Psoas muscle (tissue), 8 donors: ENCODE measurements around the gene LRRC14B. TPM values are rescaled to one million over a fixed set of nuclear protein-coding genes. Genes with fewer than 3 reads are reported as not detected.
A peak's percentile ranks its signal among the peaks of the same experiment; 100 is the strongest.

Source experiments
- ATAC-seq, 4 donors: fragments of 200-7000 bp; cut with Tn5 transposase; one replicate each; pipeline ENCODE4 v1.9.1; 2020; ENCODE audit warnings: moderate library complexity in 3 of 4, mild to moderate bottlenecking in 2 of 4
- DNase-seq, 2 donors: peaks; one replicate each; pipeline ENCODE4 v3.0.0-alpha.2; 2020
- H3K27ac ChIP-seq: fragments of 200-600 bp; one replicate; pipeline ENCODE4 v1.8.0; 2022
- H3K27me3 ChIP-seq, 3 donors: fragments of 200-600 bp in 1 of 3; one replicate each; pipeline versions ENCODE4 v1.6.1 to v1.8.0; 2013 to 2022; ENCODE audit warnings: low read length in 2 of 3, mild to moderate bottlenecking in 2 of 3, moderate library complexity in 1 of 3; ENCODE audit not compliant: insufficient read depth in 3 of 3
- H3K36me3 ChIP-seq, 2 donors: fragments of 200-600 bp in 1 of 2; one replicate each; pipeline versions ENCODE4 v1.6.1 to v1.8.0; 2013 to 2022; ENCODE audit warnings: low read depth in 1 of 2, mild to moderate bottlenecking in 1 of 2, moderate library complexity in 1 of 2; ENCODE audit not compliant: insufficient read depth in 1 of 2
- H3K4me1 ChIP-seq: fragments of 200-600 bp; one replicate; pipeline ENCODE4 v1.8.0; 2022
- H3K4me3 ChIP-seq: fragments of 200-600 bp; one replicate; pipeline ENCODE4 v1.8.0; 2022; ENCODE audit warnings: mild to moderate bottlenecking
- H3K9me3 ChIP-seq: fragments of 200-600 bp; one replicate; pipeline ENCODE4 v1.8.0; 2022
- CTCF ChIP-seq: fragments of 200-600 bp; IDR thresholded peaks from one replicate; pipeline ENCODE4 v1.8.0; 2022; ENCODE audit warnings: antibody characterized with exemption
- WGBS, 3 donors: extraction: QIAGEN DNeasy Blood & Tissue Kit; methylation state at CpG; one replicate each; pipeline versions ENCODE4 v1.1.6 to v1.1.7; 2013; 5-methylcytosine and 5-hydroxymethylcytosine counted together
- intact Hi-C, 2 donors: fragments of 100-400 bp; cut with DNase I; formaldehyde crosslinking; loops; one replicate each; pipeline versions ENCODE4 v1.11.0 to v1.14.2; 2022
- polyA plus RNA-seq, 3 donors: library from polyadenylated mRNA; stranded (reverse); fragments of 200-250 nt; gene quantifications; one replicate each; pipeline ENCODE4 v1.2.3, GENCODE V29; 2013
- total RNA-seq, 4 donors: library from RNA; stranded (reverse); fragmentation: NEBNext Ultra II Directional in 2 of 4; extraction: Animal tissue kit (Norgen Biotek cat#: 25700) in 2 of 4; gene quantifications; one replicate each; pipeline versions ENCODE4 v1.2.1 to v1.2.4, GENCODE V29; 2021 to 2023
- donor health status: healthy with polysubstance abuse.
- donor health status: DM: no; HTN: no; CAD: no; lungs with moderate emphysema.
- donor health status: Bipolar disorder and iron deficiency.
- donor health status: healthy.
- donor health status: DM: yes; HTN: yes; CAD: no.
- donor health status: DM: no; HTN: no; CAD: no.
- donor health status: DM: no; HTN: no; CAD: no.
- donor health status: DM: yes; HTN: yes; CAD: no.

LRRC14B gene
- total and polyA plus RNA-seq, 7 donors = 0.42 to 15.5 (median 9.5) TPM

- Histone ChIP-seq H3K36me3 (no peaks in the 10 kb centered on the region), H3K27ac (no peak overlapping the region), H3K4me1 (no peaks in the 10 kb centered on the region), H3K9me3 (no peaks in the 10 kb centered on the region), H3K27me3 (no peaks in the 10 kb centered on the region), H3K4me3 (no peak overlapping the region)
- peak in 1 of 2 donors; percentile 41 for DNase-seq
- intact Hi-C loops = no loop called here
- no peak for TF ChIP-seq CTCF
- 39 to 42% (median 40%) methylated on average over 13 of the region's 13 CpGs for WGBS, 3 donors
- peak in 3 of 4 donors; percentile 60 to 87 (median 87) for ATAC-seq
Measured at GRCh38 chr5:180286-180918, 10.9 kb upstream of the LRRC14B start.

GRCh38 chr5:181160-181559 lies 10.1 kb upstream of the LRRC14B start:
- Histone ChIP-seq H3K27me3 (no peaks in the 10 kb centered on the region), H3K27ac (no peak overlapping the region), H3K9me3 (no peaks in the 10 kb centered on the region), H3K4me1 (no peaks in the 10 kb centered on the region), H3K4me3 (no peak overlapping the region), H3K36me3 (no peaks in the 10 kb centered on the region)
- ATAC-seq (no peak), DNase-seq (peak in 1 of 2 donors; percentile 3)
- no peak for TF ChIP-seq CTCF
- intact Hi-C loops = no loop called here
- WGBS, 3 donors = 87 to 91% (median 90%) methylated on average over 9 of the region's 9 CpGs

- Histone ChIP-seq H3K4me3 (no peak overlapping the region), H3K9me3 (no peaks in the 10 kb centered on the region), H3K27ac (no peak overlapping the region), H3K4me1 (no peaks in the 10 kb centered on the region), H3K27me3 (no peaks in the 10 kb centered on the region), H3K36me3 (no peaks in the 10 kb centered on the region)
- WGBS, 3 donors = 86 to 95% (median 92%) methylated on average over 22 of the region's 22 CpGs
- ATAC-seq = no peak
- intact Hi-C loops = no loop called here
- TF ChIP-seq CTCF = no peak
- DNase-seq = peak in 1 of 2 donors; percentile 6
Measured at GRCh38 chr5:181566-181965, 9.7 kb upstream of the LRRC14B start.

GRCh38 chr5:182126-182525 lies 9.2 kb upstream of the LRRC14B start:
- H3K27ac ChIP-seq = no peak overlapping the region
- intact Hi-C loops = no loop called here
- H3K4me3 ChIP-seq = no peak overlapping the region
- no peak for ATAC-seq
- no peaks in the 10 kb centered on the region for H3K36me3 ChIP-seq
- TF ChIP-seq CTCF = no peak
- H3K27me3 ChIP-seq = no peaks in the 10 kb centered on the region
- 92 to 96% (median 94%) methylated on average over 12 of the region's 12 CpGs for WGBS, 3 donors
- H3K9me3 ChIP-seq = no peaks in the 10 kb centered on the region
- H3K4me1 ChIP-seq = no peaks in the 10 kb centered on the region
- peak in 1 of 2 donors; percentile 3 for DNase-seq

GRCh38 chr5:184471-184870 lies 6.8 kb upstream of the LRRC14B start:
- Histone ChIP-seq H3K36me3 (no peaks in the 10 kb centered on the region), H3K9me3 (no peaks in the 10 kb centered on the region), H3K27me3 (no peaks in the 10 kb centered on the region), H3K4me1 (peaks cover 17% of the 10 kb centered on the region), H3K4me3 (no peak overlapping the region), H3K27ac (no peak overlapping the region)
- ATAC-seq = no peak
- no peak for TF ChIP-seq CTCF
- intact Hi-C loops = no loop called here
- DNase-seq = peak in 1 of 2 donors; percentile 1
- WGBS, 3 donors = 59 to 73% (median 71%) methylated on average over 7 of the region's 7 CpGs
